ENCODE data around the gene CRHR1. TPM values are rescaled to one million over a fixed set of nuclear protein-coding genes. Genes with fewer than 3 reads are reported as not detected.

Gene CRHR1
- total and polyA plus RNA-seq, 4 donors, result not detected

DNA sequence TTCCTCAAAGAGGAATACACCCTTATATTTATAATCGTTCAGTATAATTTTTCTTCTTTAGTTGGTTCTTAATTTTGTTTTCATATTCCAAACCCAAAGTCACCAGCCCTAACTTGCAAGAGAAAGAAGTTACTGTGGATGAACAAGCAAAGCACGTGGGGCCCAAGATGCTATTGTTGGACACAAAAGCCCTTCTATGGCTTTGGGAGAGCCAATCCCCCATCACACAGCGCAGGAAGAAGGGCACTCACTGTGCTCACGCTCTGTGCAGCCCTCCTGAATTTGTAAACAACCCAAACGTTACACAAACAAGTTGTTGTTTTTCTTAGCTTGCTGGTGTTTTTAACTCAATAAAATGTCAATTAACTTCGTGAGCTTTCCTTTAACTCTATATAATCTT lies 83.1 kb downstream of the CRHR1 start:
- Histone ChIP-seq H3K27me3 (ENCODE audit: control insufficient read depth in 3 of 3, insufficient read depth in 3 of 3, low read length in 2 of 3) (peaks cover 4 to 6% (median 5%) of the 10 kb centered on the region in 3 donors), H3K27ac (ENCODE audit: low read depth in 1 of 2, low read length in 1 of 2) (no peak overlapping the region), H3K4me3 (no peak overlapping the region), H3K9ac (ENCODE audit: insufficient read depth in 1 of 2, low read length in 2 of 2) (no peak overlapping the region), H3K9me3 (ENCODE audit: control insufficient read depth in 4 of 4, insufficient read depth in 3 of 4, low read length in 3 of 4) (no peaks in the 10 kb centered on the region), H3K4me1 (ENCODE audit: control insufficient read depth in 5 of 5, insufficient read depth in 5 of 5, low read length in 5 of 5) (no peaks in the 10 kb centered on the region), H3K36me3 (ENCODE audit: control insufficient read depth in 4 of 4, insufficient read depth in 4 of 4, low read length in 4 of 4) (no peaks in the 10 kb centered on the region)
- 81 to 88% methylated on average over 6 of the region's 6 CpGs for WGBS, 2 donors
- ATAC-seq (ENCODE audit: insufficient read depth, low FRiP score) (no peak), DNase-seq (no peak)
- TF ChIP-seq, protein P1, sequence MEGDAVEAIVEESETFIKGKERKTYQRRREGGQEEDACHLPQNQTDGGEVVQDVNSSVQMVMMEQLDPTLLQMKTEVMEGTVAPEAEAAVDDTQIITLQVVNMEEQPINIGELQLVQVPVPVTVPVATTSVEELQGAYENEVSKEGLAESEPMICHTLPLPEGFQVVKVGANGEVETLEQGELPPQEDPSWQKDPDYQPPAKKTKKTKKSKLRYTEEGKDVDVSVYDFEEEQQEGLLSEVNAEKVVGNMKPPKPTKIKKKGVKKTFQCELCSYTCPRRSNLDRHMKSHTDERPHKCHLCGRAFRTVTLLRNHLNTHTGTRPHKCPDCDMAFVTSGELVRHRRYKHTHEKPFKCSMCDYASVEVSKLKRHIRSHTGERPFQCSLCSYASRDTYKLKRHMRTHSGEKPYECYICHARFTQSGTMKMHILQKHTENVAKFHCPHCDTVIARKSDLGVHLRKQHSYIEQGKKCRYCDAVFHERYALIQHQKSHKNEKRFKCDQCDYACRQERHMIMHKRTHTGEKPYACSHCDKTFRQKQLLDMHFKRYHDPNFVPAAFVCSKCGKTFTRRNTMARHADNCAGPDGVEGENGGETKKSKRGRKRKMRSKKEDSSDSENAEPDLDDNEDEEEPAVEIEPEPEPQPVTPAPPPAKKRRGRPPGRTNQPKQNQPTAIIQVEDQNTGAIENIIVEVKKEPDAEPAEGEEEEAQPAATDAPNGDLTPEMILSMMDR (IDR thresholded peaks at IDR 0.05; ENCODE audit: control extremely low read depth, extremely low read depth), result no peak

DNA sequence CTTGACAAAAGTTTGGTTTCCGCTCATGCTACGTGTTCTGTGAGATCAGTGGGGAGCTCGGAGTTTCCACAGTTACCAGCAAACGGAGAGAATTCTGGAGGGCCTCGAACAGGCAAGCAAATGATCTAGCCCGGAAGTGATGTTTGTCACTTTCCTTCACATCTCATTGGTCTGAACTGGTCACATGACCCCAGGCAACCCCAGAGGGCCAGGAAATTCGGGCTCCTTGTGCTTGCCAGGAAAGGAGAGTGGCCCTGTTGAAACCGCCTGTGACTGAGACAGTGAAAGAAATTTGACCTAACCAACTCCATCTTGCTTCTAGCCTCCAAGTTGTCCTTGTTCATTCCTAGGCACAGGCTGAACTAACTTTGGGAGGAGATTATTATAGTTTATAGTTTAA lies 83.6 kb downstream of the CRHR1 start:
- H3K27ac ChIP-seq (ENCODE audit: low read depth in 1 of 2, low read length in 1 of 2), result no peak overlapping the region
- 62 to 72% methylated on average over 8 of the region's 8 CpGs for WGBS, 2 donors

DNA sequence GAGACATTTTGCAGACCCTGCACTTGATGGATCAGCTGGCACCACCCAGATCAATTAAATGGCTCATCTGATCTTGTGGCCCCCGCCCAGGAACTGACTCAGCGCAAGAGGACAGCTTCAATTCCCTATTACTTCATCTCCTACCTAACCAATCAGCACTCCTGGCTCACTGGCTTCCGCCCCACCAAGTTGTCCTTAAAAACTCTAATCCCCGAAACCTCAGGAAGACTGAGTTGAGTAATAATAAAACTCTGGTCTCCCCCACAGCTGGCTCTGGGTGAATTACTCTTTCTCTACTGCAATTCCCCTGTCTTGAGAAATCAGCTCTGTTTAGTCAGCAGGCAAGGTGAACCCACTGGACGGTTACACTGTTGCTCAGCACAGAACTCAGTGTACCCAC lies 84.2 kb downstream of the CRHR1 start:
- ATAC-seq (ENCODE audit: insufficient read depth, low FRiP score) (no peak), DNase-seq (no peak)
- no peak overlapping the region for H3K4me3 ChIP-seq
- peaks cover 0 to 6% (median 5%) of the 10 kb centered on the region in 3 donors for H3K27me3 ChIP-seq (ENCODE audit: control insufficient read depth in 3 of 3, insufficient read depth in 3 of 3, low read length in 2 of 3)
- H3K36me3 ChIP-seq (ENCODE audit: control insufficient read depth in 4 of 4, insufficient read depth in 4 of 4, low read length in 4 of 4), result no peaks in the 10 kb centered on the region
- 50 to 55% methylated on average over 5 of the region's 5 CpGs for WGBS, 2 donors
- H3K27ac ChIP-seq (ENCODE audit: low read depth in 1 of 2, low read length in 1 of 2), result no peak overlapping the region
- H3K4me1 ChIP-seq (ENCODE audit: control insufficient read depth in 5 of 5, insufficient read depth in 5 of 5, low read length in 5 of 5), result no peaks in the 10 kb centered on the region
- H3K9ac ChIP-seq (ENCODE audit: insufficient read depth in 1 of 2, low read length in 2 of 2), result no peak overlapping the region
- TF ChIP-seq, protein P1 (IDR thresholded peaks at IDR 0.05; ENCODE audit: control extremely low read depth, extremely low read depth), result no peak
- no peaks in the 10 kb centered on the region for H3K9me3 ChIP-seq (ENCODE audit: control insufficient read depth in 4 of 4, insufficient read depth in 3 of 4, low read length in 3 of 4)

More for the DNA sequence above, 83.6 kb downstream of the CRHR1 start:
- H3K4me1 ChIP-seq (ENCODE audit: control insufficient read depth in 5 of 5, insufficient read depth in 5 of 5, low read length in 5 of 5), result no peaks in the 10 kb centered on the region
- H3K36me3 ChIP-seq (ENCODE audit: control insufficient read depth in 4 of 4, insufficient read depth in 4 of 4, low read length in 4 of 4), result no peaks in the 10 kb centered on the region
- DNase-seq (no peak), ATAC-seq (ENCODE audit: insufficient read depth, low FRiP score) (no peak)
- no peaks in the 10 kb centered on the region for H3K9me3 ChIP-seq (ENCODE audit: control insufficient read depth in 4 of 4, insufficient read depth in 3 of 4, low read length in 3 of 4)
- H3K9ac ChIP-seq (ENCODE audit: insufficient read depth in 1 of 2, low read length in 2 of 2), result no peak overlapping the region
- TF ChIP-seq, protein P1 (IDR thresholded peaks at IDR 0.05; ENCODE audit: control extremely low read depth, extremely low read depth), result no peak
- no peak overlapping the region for H3K4me3 ChIP-seq
- peaks cover 4 to 6% (median 5%) of the 10 kb centered on the region in 3 donors for H3K27me3 ChIP-seq (ENCODE audit: control insufficient read depth in 3 of 3, insufficient read depth in 3 of 3, low read length in 2 of 3)

DNA sequence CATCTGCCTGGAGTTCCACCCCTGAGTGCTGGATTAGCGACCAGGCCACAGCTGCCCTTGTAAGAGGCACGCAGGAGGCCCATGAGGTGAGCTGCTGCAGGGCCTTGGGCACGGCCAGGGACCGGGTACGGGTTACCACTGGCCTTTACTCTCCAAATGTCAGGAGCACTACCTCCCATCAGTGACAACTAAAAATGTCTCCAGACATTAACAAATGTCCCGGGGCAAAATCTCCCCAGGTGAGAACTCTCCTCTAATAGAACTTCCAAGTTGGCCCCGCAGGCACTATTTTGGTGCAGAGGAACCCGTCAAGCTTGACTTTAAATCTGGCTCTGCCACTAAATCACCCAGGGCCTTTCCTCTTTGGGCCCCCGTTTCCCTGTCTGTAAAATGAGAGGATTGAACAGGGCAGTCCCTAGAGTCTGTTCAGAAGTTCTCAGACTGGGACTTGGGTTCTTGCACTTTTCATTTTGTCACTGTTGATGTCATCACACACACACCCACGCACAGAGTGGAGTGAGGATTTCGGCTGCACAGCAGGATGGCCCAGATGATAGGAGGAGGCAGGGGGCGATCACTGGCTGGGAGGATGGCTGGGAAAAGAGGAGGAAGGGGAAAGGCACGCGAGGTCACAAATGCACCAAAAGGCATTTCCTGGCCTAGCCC lies 85.7 kb downstream of the CRHR1 start:
- no peak overlapping the region for H3K4me3 ChIP-seq

More for the DNA sequence above, 85.7 kb downstream of the CRHR1 start:
- DNase-seq, result no peak
- peaks cover 0 to 3% (median 2%) of the 10 kb centered on the region in 3 donors for H3K27me3 ChIP-seq (ENCODE audit: control insufficient read depth in 3 of 3, insufficient read depth in 3 of 3, low read length in 2 of 3)
- H3K4me1 ChIP-seq (ENCODE audit: control insufficient read depth in 5 of 5, insufficient read depth in 5 of 5, low read length in 5 of 5), result no peaks in the 10 kb centered on the region
- TF ChIP-seq, protein P1 (IDR thresholded peaks at IDR 0.05; ENCODE audit: control extremely low read depth, extremely low read depth), result no peak
- no peak overlapping the region for H3K27ac ChIP-seq (ENCODE audit: low read depth in 1 of 2, low read length in 1 of 2)
- H3K9me3 ChIP-seq (ENCODE audit: control insufficient read depth in 4 of 4, insufficient read depth in 3 of 4, low read length in 3 of 4), result no peaks in the 10 kb centered on the region
- H3K36me3 ChIP-seq (ENCODE audit: control insufficient read depth in 4 of 4, insufficient read depth in 4 of 4, low read length in 4 of 4), result no peaks in the 10 kb centered on the region
- WGBS, 2 donors, result 63 to 74% methylated on average over 14 of the region's 14 CpGs
- no peak for ATAC-seq (ENCODE audit: insufficient read depth, low FRiP score)
- H3K9ac ChIP-seq (ENCODE audit: insufficient read depth in 1 of 2, low read length in 2 of 2), result no peak overlapping the region

All from lung (tissue), 12 donors.